ENCODE data around the gene MAST2.
"Not testable (repeated sequence)": the region's sequence is repeated elsewhere in the genome, so short reads cannot be mapped to it uniquely, and the experiment has no call there.

The MAST2 gene

GRCh38 chr1:45803299-45803780, at the start of gene MAST2:
TSS of gene MAST2 (plus strand) at chr1:45803612. CDS start at chr1:45803896, 284 bp downstream.
- no peak for FAIRE-seq

- FAIRE-seq = no peak
These were observed 47.7 kb upstream of the MAST2 start for GRCh38 chr1:45755697-45756096.

GRCh38 chr1:45762291-45762690, 41.1 kb upstream of the MAST2 start:
- FAIRE-seq = no peak

- FAIRE-seq = no peak
These were observed 37.2 kb upstream of the MAST2 start for GRCh38 chr1:45765999-45766792.

GRCh38 chr1:45767035-45767434, 36.4 kb upstream of the MAST2 start:
- FAIRE-seq = no peak

- FAIRE-seq = no peak
These were observed 34.0 kb upstream of the MAST2 start for GRCh38 chr1:45769261-45769932.

- no peak for FAIRE-seq
These were observed 30.4 kb upstream of the MAST2 start for GRCh38 chr1:45772971-45773370.

- no peak for FAIRE-seq
These were observed 27.6 kb upstream of the MAST2 start for GRCh38 chr1:45775794-45776193.

- no peak for FAIRE-seq
These were observed 17.8 kb upstream of the MAST2 start for GRCh38 chr1:45785583-45785982.

GRCh38 chr1:45787905-45788304, 15.5 kb upstream of the MAST2 start:
- FAIRE-seq = no peak

GRCh38 chr1:45789601-45790000, 13.8 kb upstream of the MAST2 start:
- no peak for FAIRE-seq

GRCh38 chr1:45792744-45793143, 10.7 kb upstream of the MAST2 start:
- FAIRE-seq = no peak

- FAIRE-seq = no peak
These were observed 9.3 kb upstream of the MAST2 start for GRCh38 chr1:45793942-45794604.

- no peak for FAIRE-seq
These were observed 7.0 kb upstream of the MAST2 start for GRCh38 chr1:45796381-45796780.

GRCh38 chr1:45796946-45797345, 6.5 kb upstream of the MAST2 start:
- no peak for FAIRE-seq

GRCh38 chr1:45800899-45801298, 2.5 kb upstream of the MAST2 start:
- no peak for FAIRE-seq

- no peak for FAIRE-seq
These were observed 791 bp upstream of the MAST2 start for GRCh38 chr1:45802343-45803298.

GRCh38 chr1:45803781-45804668, 613 bp downstream of the MAST2 start:
- FAIRE-seq = not testable (repeated sequence)

- FAIRE-seq = no peak
These were observed 1.2 kb downstream of the MAST2 start for GRCh38 chr1:45804669-45804969.

GRCh38 chr1:45806129-45806528, 2.7 kb downstream of the MAST2 start:
- no peak for FAIRE-seq

GRCh38 chr1:45809761-45810160, 6.3 kb downstream of the MAST2 start:
- FAIRE-seq = no peak

- no peak for FAIRE-seq
These were observed 11.4 kb downstream of the MAST2 start for GRCh38 chr1:45814776-45815175.

Data from TTC549 (cell line).